Esophagus muscularis mucosa (tissue), 4 donors: Measurements from ENCODE around the gene CAPZB.

ENCODE experiments used
- CTCF ChIP-seq, 3 experiments: fragments of 200-600 bp in 2 of 3; fragments of 450-650 bp in 1 of 3; sonication (generic) in 2 of 3; IDR thresholded peaks; one replicate each; pipeline ENCODE4 v1.5.1; 2017 to 2019; ENCODE audit warnings: antibody characterized with exemption in 3 of 3, mild to moderate bottlenecking in 2 of 3, moderate library complexity in 1 of 3
- EP300 ChIP-seq: sonication (generic); formaldehyde crosslinking; IDR thresholded peaks from one replicate; pipeline ENCODE4 v1.6.1; 2017; ENCODE audit warnings: antibody characterized with exemption
- POLR2A ChIP-seq: fragments of 450-650 bp; IDR thresholded peaks from one replicate; pipeline ENCODE4 v1.6.1; 2017; ENCODE audit warnings: antibody characterized with exemption, moderate library complexity, mild to moderate bottlenecking, low read depth
- POLR2AphosphoS5 ChIP-seq, 2 donors: sonication (generic); formaldehyde crosslinking; IDR thresholded peaks; one replicate each; pipeline ENCODE4 v1.6.1; 2017; ENCODE audit warnings: antibody characterized with exemption in 2 of 2

DNA sequence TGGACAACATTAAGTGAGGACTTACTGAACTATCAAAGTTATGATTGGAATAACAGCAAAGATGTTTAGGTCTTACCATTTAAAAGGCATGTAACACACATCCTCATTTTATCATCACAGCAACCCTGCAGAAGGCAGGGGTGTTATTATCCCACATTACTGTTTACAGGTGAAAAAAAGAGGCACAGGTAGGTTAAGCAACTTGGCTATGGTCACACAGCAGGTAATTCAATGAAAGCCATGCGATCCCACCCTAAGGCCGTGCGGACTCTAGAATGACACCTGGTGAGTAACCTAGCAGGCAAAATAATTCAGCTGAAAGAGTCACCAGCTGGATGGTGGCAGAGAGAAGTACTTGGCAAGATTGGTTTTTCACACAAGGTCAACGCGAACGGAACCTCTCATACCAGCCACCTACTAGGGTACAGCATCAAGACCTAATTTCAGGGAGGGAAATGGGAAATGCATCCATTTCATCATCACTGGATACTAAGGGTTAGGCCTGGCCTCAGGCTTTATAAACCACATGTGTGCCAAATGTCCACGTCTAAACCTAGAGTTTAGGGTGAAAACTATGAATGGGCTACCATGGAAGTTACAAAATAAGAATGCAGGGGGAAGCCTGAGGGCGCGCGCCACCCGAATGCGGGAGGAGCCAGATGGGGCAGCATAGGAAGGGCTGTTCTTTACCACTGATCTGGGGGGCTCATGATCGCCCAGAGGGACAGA lies 88.0 kb downstream of the CAPZB start:
- TF ChIP-seq CTCF (IDR thresholded peaks at IDR 0.05) (no peak), POLR2AphosphoS5 (IDR thresholded peaks at IDR 0.05) (no peak), POLR2A (no peak), EP300 (no peak)
